ENCODE measurements around the gene VMP1.

GRCh38 chr17:59763861-59764260 is 56.4 kb downstream of the VMP1 start:
- TF ChIP-seq CTCF (IDR thresholded peaks at IDR 0.05) (no peak), POLR2AphosphoS5 (IDR thresholded peaks at IDR 0.05; ENCODE audit: low read depth, low read length) (no peak), TCF7L2 (IDR thresholded peaks at IDR 0.05; ENCODE audit: low read depth, low read length) (no peak), SIN3A (IDR thresholded peaks at IDR 0.05; ENCODE audit: borderline replicate concordance, insufficient read depth, low read depth, low read length) (no peak)
